Measurements from ENCODE around the gene SAT1. TPM values are rescaled to one million over a fixed set of nuclear protein-coding genes. Genes with fewer than 3 reads are reported as not detected.
"Not testable (repeated sequence)": the region's sequence is repeated elsewhere in the genome, so short reads cannot be mapped to it uniquely, and the experiment has no call there.

SAT1 gene
- total RNA-seq, 2 experiments from 2014 or later, result 86.3 to 89.7 TPM

- Mint-ChIP-seq H3K27ac (no peak overlapping the region), H3K36me3 (ENCODE audit: low read depth) (no peaks in the 10 kb centered on the region), H3K27me3 (no peaks in the 10 kb centered on the region), H3K9me3 (no peaks in the 10 kb centered on the region), H3K4me1 (peaks cover 11% of the 10 kb centered on the region), H3K4me3 (no peak overlapping the region)
- ChIA-PET POLR2A (no interaction called here), CTCF (interaction anchor here (2.9 kb wide), 1 partner anchor 13 kb away, joined by 6 read pairs; no protein-coding TSS in a partner anchor)
- no peak for DNase-seq
These were observed 23.2 kb upstream of the SAT1 start for GRCh38 chrX:23759821-23760220.

GRCh38 chrX:23764188-23764984 lies 18.6 kb upstream of the SAT1 start:
- Mint-ChIP-seq H3K36me3 (ENCODE audit: low read depth) (no peaks in the 10 kb centered on the region), H3K27me3 (no peaks in the 10 kb centered on the region), H3K9me3 (no peaks in the 10 kb centered on the region), H3K27ac (no peak overlapping the region), H3K4me1 (peaks cover 18% of the 10 kb centered on the region), H3K4me3 (no peak overlapping the region)
- POLR2A ChIA-PET, result no interaction called here
- no peak for DNase-seq
- CTCF ChIA-PET, result interaction anchor here (1.3 kb wide), 1 partner anchor 7 kb away, joined by 3 read pairs; no protein-coding TSS in a partner anchor

- ChIA-PET POLR2A (interaction anchor here (0.6 kb wide), 1 partner anchor 136 kb away, joined by 3 read pairs; no protein-coding TSS in a partner anchor), CTCF (interaction anchor here (1.0 to 1.3 kb wide), 2 partner anchors 8 to 17 kb away, joined by 3 to 4 read pairs; partner anchors contain the start of gene SAT1)
- no peaks in the 10 kb centered on the region for H3K27me3 Mint-ChIP-seq
- H3K36me3 Mint-ChIP-seq (ENCODE audit: low read depth), result no peaks in the 10 kb centered on the region
- no peak for DNase-seq
- H3K9me3 Mint-ChIP-seq, result no peaks in the 10 kb centered on the region
- H3K4me3 Mint-ChIP-seq, result no peak overlapping the region
- peaks cover 23% of the 10 kb centered on the region for H3K4me1 Mint-ChIP-seq
- H3K27ac Mint-ChIP-seq, result no peak overlapping the region
These were observed 17.5 kb upstream of the SAT1 start for GRCh38 chrX:23765449-23765848.

- Mint-ChIP-seq H3K36me3 (ENCODE audit: low read depth) (no peaks in the 10 kb centered on the region), H3K9me3 (no peaks in the 10 kb centered on the region), H3K4me1 (peaks cover 24% of the 10 kb centered on the region), H3K27me3 (no peaks in the 10 kb centered on the region), H3K27ac (no peak overlapping the region), H3K4me3 (no peak overlapping the region)
- DNase-seq, result no peak
- ChIA-PET CTCF (interaction anchor here (1.0 to 1.5 kb wide), 3 partner anchors 9 to 141 kb away, joined by 3 to 4 read pairs (median 3); partner anchors contain the start of gene SAT1), POLR2A (interaction anchor here (0.6 kb wide), 1 partner anchor 136 kb away, joined by 3 read pairs; no protein-coding TSS in a partner anchor)
These were observed 17.1 kb upstream of the SAT1 start for GRCh38 chrX:23765868-23766267.

- DNase-seq, result peak; percentile 50
- peaks cover 25% of the 10 kb centered on the region for H3K4me1 Mint-ChIP-seq
- H3K9me3 Mint-ChIP-seq, result no peaks in the 10 kb centered on the region
- POLR2A ChIA-PET, result no interaction called here
- no peaks in the 10 kb centered on the region for H3K27me3 Mint-ChIP-seq
- H3K27ac Mint-ChIP-seq, result peak overlapping the region; percentile 89
- no peaks in the 10 kb centered on the region for H3K36me3 Mint-ChIP-seq (ENCODE audit: low read depth)
- CTCF ChIA-PET, result interaction anchor here (0.8 to 2.8 kb wide), 3 partner anchors 15 to 140 kb away, joined by 3 to 14 read pairs (median 4); partner anchors contain the start of gene SAT1
- peak overlapping the region; percentile 75 for H3K4me3 Mint-ChIP-seq
These were observed 16.1 kb upstream of the SAT1 start for GRCh38 chrX:23766650-23767551.

- POLR2A ChIA-PET, result no interaction called here
- CTCF ChIA-PET, result interaction anchor here (0.5 to 1.2 kb wide), 4 partner anchors 11 to 261 kb away, joined by 3 to 4 read pairs (median 4); no protein-coding TSS in a partner anchor
- Mint-ChIP-seq H3K36me3 (ENCODE audit: low read depth) (peaks cover 4% of the 10 kb centered on the region), H3K9me3 (no peaks in the 10 kb centered on the region), H3K27me3 (no peaks in the 10 kb centered on the region), H3K27ac (peak overlapping the region; percentile 31), H3K4me3 (no peak overlapping the region), H3K4me1 (peaks cover 45% of the 10 kb centered on the region)
- DNase-seq, result no peak
These were observed 12.8 kb upstream of the SAT1 start for GRCh38 chrX:23770142-23770541.

- H3K27me3 Mint-ChIP-seq; POLR2A ChIA-PET; DNase-seq; H3K27ac Mint-ChIP-seq; H3K4me3 Mint-ChIP-seq; H3K36me3 Mint-ChIP-seq (ENCODE audit: low read depth); H3K9me3 Mint-ChIP-seq: not testable (repeated sequence)
- CTCF ChIA-PET, result interaction anchor here (0.9 kb wide), 1 partner anchor 10 kb away, joined by 4 read pairs; no protein-coding TSS in a partner anchor
- peaks cover 42% of the 10 kb centered on the region for H3K4me1 Mint-ChIP-seq
These were observed 11.9 kb upstream of the SAT1 start for GRCh38 chrX:23771086-23771485.

GRCh38 chrX:23773601-23774175 lies 9.3 kb upstream of the SAT1 start:
- Mint-ChIP-seq H3K27me3 (no peaks in the 10 kb centered on the region), H3K36me3 (ENCODE audit: low read depth) (peaks cover 4% of the 10 kb centered on the region), H3K9me3 (no peaks in the 10 kb centered on the region), H3K27ac (peak overlapping the region; percentile 98), H3K4me1 (peaks cover 34% of the 10 kb centered on the region), H3K4me3 (peak overlapping the region; percentile 57)
- peak; percentile 65 for DNase-seq
- ChIA-PET POLR2A (interaction anchor here (0.6 to 1.3 kb wide), 2 partner anchors 9 to 48 kb away, joined by 6 to 10 read pairs; partner anchors contain the start of gene SAT1), CTCF (interaction anchor here (0.6 to 2.0 kb wide), 7 partner anchors 9 to 281 kb away, joined by 3 to 12 read pairs (median 4); partner anchors contain the start of genes EIF2S3 and SAT1)

GRCh38 chrX:23776363-23776762 lies 6.6 kb upstream of the SAT1 start:
- Mint-ChIP-seq H3K9me3 (no peaks in the 10 kb centered on the region), H3K4me3 (no peak overlapping the region)
- CTCF ChIA-PET, result interaction anchor here (0.7 to 1.0 kb wide), 2 partner anchors 14 to 278 kb away, joined by 3 to 5 read pairs; partner anchors contain the start of gene EIF2S3

GRCh38 chrX:23779025-23779424 lies 3.9 kb upstream of the SAT1 start:
- Mint-ChIP-seq H3K4me1 (peaks cover 23% of the 10 kb centered on the region), H3K27ac (no peak overlapping the region), H3K36me3 (ENCODE audit: low read depth) (peaks cover 7% of the 10 kb centered on the region), H3K27me3 (no peaks in the 10 kb centered on the region), H3K9me3 (no peaks in the 10 kb centered on the region), H3K4me3 (no peak overlapping the region)
- no peak for DNase-seq
- CTCF ChIA-PET, result interaction anchor here (0.6 to 1.2 kb wide), 3 partner anchors 7 to 123 kb away, joined by 4 read pairs; no protein-coding TSS in a partner anchor
- POLR2A ChIA-PET, result no interaction called here

More at GRCh38 chrX:23776363-23776762, 6.6 kb upstream of the SAT1 start:
- H3K27me3 Mint-ChIP-seq, result no peaks in the 10 kb centered on the region
- POLR2A ChIA-PET, result no interaction called here
- peaks cover 30% of the 10 kb centered on the region for H3K4me1 Mint-ChIP-seq
- no peak for DNase-seq
- H3K36me3 Mint-ChIP-seq (ENCODE audit: low read depth), result peaks cover 4% of the 10 kb centered on the region
- H3K27ac Mint-ChIP-seq, result no peak overlapping the region

- ChIA-PET CTCF (interaction anchor here (0.8 to 2.7 kb wide), 9 partner anchors 9 to 272 kb away, joined by 3 to 16 read pairs (median 6); partner anchors contain the start of gene EIF2S3), POLR2A (interaction anchor here (1.0 to 1.9 kb wide), 3 partner anchors 9 to 271 kb away, joined by 6 to 10 read pairs (median 9); no protein-coding TSS in a partner anchor)
- no peaks in the 10 kb centered on the region for H3K9me3 Mint-ChIP-seq
- H3K36me3 Mint-ChIP-seq (ENCODE audit: low read depth), result peaks cover 25% of the 10 kb centered on the region
- peaks cover 36% of the 10 kb centered on the region for H3K4me1 Mint-ChIP-seq
- H3K4me3 Mint-ChIP-seq, result peak overlapping the region; percentile 95
- H3K27ac Mint-ChIP-seq, result peak overlapping the region; percentile 98
- no peaks in the 10 kb centered on the region for H3K27me3 Mint-ChIP-seq
- DNase-seq, result no peak
These were observed 518 bp upstream of the SAT1 start for GRCh38 chrX:23782455-23782854.
